MM.1S (cell line): ENCODE measurements around the gene KCNA3.

ENCODE experiments used
- DNase-seq: peaks from one replicate; pipeline ENCODE4 v3.0.0-alpha.2; 2015
- H2AFZ ChIP-seq: fragments of 300-600 bp; sonication (generic); 2 replicates; pipeline ENCODE4 v1.6.0; 2016; ENCODE audit warnings: antibody characterized with exemption, low read length
- H3F3A ChIP-seq: fragments of 300-600 bp; sonication (generic); 2 replicates; pipeline ENCODE4 v1.6.1; 2016; ENCODE audit warnings: mild to moderate bottlenecking, antibody characterized with exemption, low read length, moderate library complexity, mixed read lengths; ENCODE audit not compliant: insufficient read depth
- H3K27ac ChIP-seq: fragments of 300-600 bp; sonication (generic); 2 replicates; pipeline ENCODE4 v1.5.1; 2016; ENCODE audit warnings: mild to moderate bottlenecking, low read length
- H3K27me3 ChIP-seq: fragments of 300-600 bp; sonication (generic); replicated peaks from 2 replicates; pipeline ENCODE4 v1.6.0; 2016; ENCODE audit warnings: low read length; ENCODE audit not compliant: insufficient read depth
- H3K36me3 ChIP-seq: fragments of 300-600 bp; sonication (generic); replicated peaks from 2 replicates; pipeline ENCODE4 v1.6.1; 2016; ENCODE audit warnings: mild to moderate bottlenecking, low read length, mixed read lengths; ENCODE audit not compliant: insufficient read depth
- H3K4me1 ChIP-seq: fragments of 300-600 bp; sonication (generic); 2 replicates; pipeline ENCODE4 v1.6.1; 2016; ENCODE audit warnings: low read length, mixed read lengths
- H3K4me2 ChIP-seq: fragments of 300-600 bp; sonication (generic); 2 replicates; pipeline ENCODE4 v1.6.0; 2016; ENCODE audit warnings: low read depth, low read length
- H3K4me3 ChIP-seq: fragments of 300-600 bp; sonication (generic); 2 replicates; pipeline ENCODE4 v1.5.1; 2016; ENCODE audit warnings: low read length, mixed read lengths
- H3K79me2 ChIP-seq: fragments of 300-600 bp; sonication (generic); 2 replicates; pipeline ENCODE4 v1.6.1; 2016; ENCODE audit warnings: mixed run types, low read length, mixed read lengths
- H3K9ac ChIP-seq: fragments of 300-600 bp; sonication (generic); 2 replicates; pipeline ENCODE4 v1.6.1; 2016; ENCODE audit warnings: low read length, mixed read lengths
- H3K9me2 ChIP-seq: fragments of 300-600 bp; sonication (generic); replicated peaks from 2 replicates; pipeline ENCODE4 v1.6.1; 2016; ENCODE audit warnings: mild to moderate bottlenecking, low read length, mixed read lengths; ENCODE audit not compliant: insufficient read depth
- H3K9me3 ChIP-seq: fragments of 300-600 bp; sonication (generic); replicated peaks from 2 replicates; pipeline ENCODE4 v1.6.1; 2016; ENCODE audit warnings: mild to moderate bottlenecking, low read length, mixed read lengths; ENCODE audit not compliant: insufficient read depth
- H4K20me1 ChIP-seq: fragments of 300-600 bp; sonication (generic); 2 replicates; pipeline ENCODE4 v1.6.1; 2016; ENCODE audit warnings: mild to moderate bottlenecking, low read length, moderate library complexity, mixed read lengths; ENCODE audit not compliant: insufficient read depth
- CTCF ChIP-seq: fragments of 300-600 bp; sonication (generic); IDR thresholded peaks from 2 replicates; pipeline ENCODE4 v1.5.1; 2016; ENCODE audit warnings: antibody characterized with exemption, low read length, mixed read lengths
- EZH2 ChIP-seq: fragments of 300-600 bp; sonication (generic); optimal IDR thresholded peaks from 2 replicates; pipeline ENCODE3; 2017; ENCODE audit warnings: low read depth, mild to moderate bottlenecking, antibody characterized with exemption, low read length, mixed read lengths
- EZH2phosphoT487 ChIP-seq: fragments of 300-600 bp; sonication (generic); IDR thresholded peaks from 2 replicates; pipeline ENCODE4 v1.6.1; 2018; ENCODE audit warnings: antibody characterized with exemption, low read length

Gene KCNA3

GRCh38 chr1:110689868-110690267 lies 15.1 kb upstream of the KCNA3 start:
- no peak for DNase-seq
- Histone ChIP-seq H3K79me2 (no peaks in the 10 kb centered on the region), H3K9me2 (no peaks in the 10 kb centered on the region), H3K9ac (no peak overlapping the region), H3K4me3 (no peak overlapping the region), H3F3A (no peaks in the 10 kb centered on the region), H3K4me1 (no peaks in the 10 kb centered on the region), H3K9me3 (no peaks in the 10 kb centered on the region), H3K27me3 (no peaks in the 10 kb centered on the region), H3K4me2 (no peak overlapping the region), H2AFZ (no peak overlapping the region), H3K36me3 (no peaks in the 10 kb centered on the region), H4K20me1 (no peaks in the 10 kb centered on the region), H3K27ac (no peak overlapping the region)
- TF ChIP-seq EZH2 (no peak), CTCF (no peak), EZH2phosphoT487 (no peak)

- Histone ChIP-seq H3K9me2 (no peaks in the 10 kb centered on the region), H4K20me1 (no peaks in the 10 kb centered on the region), H3K36me3 (no peaks in the 10 kb centered on the region), H3F3A (no peaks in the 10 kb centered on the region), H3K27ac (no peak overlapping the region), H3K4me1 (no peaks in the 10 kb centered on the region), H3K9ac (no peak overlapping the region), H2AFZ (no peak overlapping the region), H3K4me3 (no peak overlapping the region), H3K27me3 (no peaks in the 10 kb centered on the region), H3K9me3 (no peaks in the 10 kb centered on the region), H3K4me2 (no peak overlapping the region), H3K79me2 (no peaks in the 10 kb centered on the region)
- TF ChIP-seq EZH2phosphoT487: no peak
- TF ChIP-seq CTCF: no peak
- no peak for TF ChIP-seq EZH2
- DNase-seq: no peak
These were observed 13.8 kb upstream of the KCNA3 start for GRCh38 chr1:110688514-110688913.

- Histone ChIP-seq H3K79me2 (no peaks in the 10 kb centered on the region), H4K20me1 (no peaks in the 10 kb centered on the region), H3K36me3 (no peaks in the 10 kb centered on the region), H3K27me3 (no peaks in the 10 kb centered on the region), H3K9ac (no peak overlapping the region), H3K9me2 (no peaks in the 10 kb centered on the region), H3F3A (no peaks in the 10 kb centered on the region), H3K9me3 (no peaks in the 10 kb centered on the region), H3K4me1 (no peaks in the 10 kb centered on the region), H3K4me2 (no peak overlapping the region), H2AFZ (no peak overlapping the region), H3K4me3 (no peak overlapping the region), H3K27ac (no peak overlapping the region)
- TF ChIP-seq EZH2phosphoT487: no peak
- no peak for TF ChIP-seq CTCF
- no peak for TF ChIP-seq EZH2
- DNase-seq: no peak
These were observed 12.5 kb upstream of the KCNA3 start for GRCh38 chr1:110687250-110687649.

GRCh38 chr1:110686188-110686587 lies 11.4 kb upstream of the KCNA3 start:
- H3K27me3 ChIP-seq: no peaks in the 10 kb centered on the region
- no peaks in the 10 kb centered on the region for H3K4me1 ChIP-seq
- H3K36me3 ChIP-seq: no peaks in the 10 kb centered on the region
- H3F3A ChIP-seq: no peaks in the 10 kb centered on the region
- H4K20me1 ChIP-seq: no peaks in the 10 kb centered on the region
- H3K9me2 ChIP-seq: no peaks in the 10 kb centered on the region
- H3K79me2 ChIP-seq: no peaks in the 10 kb centered on the region
- H3K4me2 ChIP-seq: no peak overlapping the region
- DNase-seq: no peak
- H2AFZ ChIP-seq: no peak overlapping the region
- TF ChIP-seq EZH2: no peak
- no peak for TF ChIP-seq EZH2phosphoT487
- TF ChIP-seq CTCF: 0 out of 2 replicates have a peak, but pooled peaks have one; percentile 21
- no peak overlapping the region for H3K27ac ChIP-seq
- H3K9ac ChIP-seq: no peak overlapping the region
- H3K9me3 ChIP-seq: no peaks in the 10 kb centered on the region
- H3K4me3 ChIP-seq: no peak overlapping the region
